HCT116 (cell line): ENCODE results near the gene FAM98A. TPM values are rescaled to one million over a fixed set of nuclear protein-coding genes. Genes with fewer than 3 reads are reported as not detected.

ENCODE experiments used
- ATAC-seq: fragments of 200-7000 bp; cut with Tn5 transposase; 2 replicates; pipeline ENCODE4 v1.9.1; 2020; ENCODE audit warnings: mild to moderate bottlenecking, moderate library complexity
- BruUV-seq: library from RNA; stranded (reverse); fragments of 400-500 nt; replicated peaks from 2 replicates; lab custom pipeline; 2021; lab: Mats Ljungman, UMichigan
- CTCF ChIA-PET: fragments of 300-600 bp; sonication (Branson Sonifier 250); formaldehyde crosslinking; loops from one replicate; lab custom pipeline; 2021; ENCODE audit warnings: antibody characterized with exemption; lab: Charles Lee
- POLR2A ChIA-PET: fragments of 300-600, 350-600 bp; sonication (Branson Sonifier 250); formaldehyde crosslinking; loops from one replicate; lab custom pipeline; 2021; ENCODE audit warnings: antibody characterized with exemption; lab: Charles Lee
- RAD21 ChIA-PET, 2 experiments: fragments of 300-600 bp; sonication (Branson Sonifier 250); formaldehyde crosslinking; loops; one replicate each; lab custom pipeline; 2023; ENCODE audit warnings: low total read pairs in 2 of 2; ENCODE audit not compliant: uncharacterized antibody in 2 of 2, unreplicated experiment in 2 of 2, low non-redundant PET in 1 of 2; lab: Charles Lee
- DNase-seq: peaks from one replicate; pipeline ENCODE4 v3.0.0-alpha.2; 2010; ENCODE audit warnings: low read depth, low spot score
- H2AFZ ChIP-seq: fragments of 200-600 bp; shearing (Covaris generic), sonication (generic); 2 replicates; pipeline ENCODE4 v1.6.1; 2017; ENCODE audit warnings: low read depth, mixed run types, mixed read lengths, antibody characterized with exemption, low read length; ENCODE audit not compliant: poor library complexity, severe bottlenecking
- H3K27ac ChIP-seq: 2 replicates; pipeline ENCODE4 v1.5.1; 2012; ENCODE audit warnings: low read depth, low read length
- H3K27me3 ChIP-seq: fragments of 200-600 bp; sonication (generic); 2 replicates; pipeline ENCODE4 v1.6.1; 2016; ENCODE audit warnings: mixed run types, low read length, mixed read lengths; ENCODE audit not compliant: insufficient read depth
- H3K36me3 ChIP-seq, 2 experiments: fragments of 200-500 bp in 1 of 2; fragments of 200-600 bp in 1 of 2; sonication (Bioruptor generic) in 1 of 2; sonication (generic) in 1 of 2; 2 replicates each; pipeline versions ENCODE4 v1.5.1 to v1.6.1; 2014 to 2016; ENCODE audit warnings: low read length in 2 of 2, inconsistent platforms in 1 of 2, mixed read lengths in 1 of 2, mixed run types in 1 of 2; ENCODE audit not compliant: insufficient read depth in 2 of 2, control insufficient read depth in 1 of 2
- H3K4me1 ChIP-seq, 2 experiments: fragments of 200-600 bp in 1 of 2; sonication (generic) in 1 of 2; 2 replicates each; pipeline versions ENCODE4 v1.5.1 to v1.6.1; 2012 to 2017; ENCODE audit warnings: low read length in 2 of 2, inconsistent platforms in 1 of 2, mild to moderate bottlenecking in 1 of 2, mixed read lengths in 1 of 2, mixed run types in 1 of 2, moderate library complexity in 1 of 2; ENCODE audit not compliant: insufficient read depth in 2 of 2, control insufficient read depth in 1 of 2
- H3K4me2 ChIP-seq: fragments of 200-600 bp; sonication (generic); 2 replicates; pipeline ENCODE4 v1.6.1; 2017; ENCODE audit warnings: mixed run types, low read length, mixed read lengths
- H3K4me3 ChIP-seq, 2 experiments: fragments of 200-600 bp in 1 of 2; sonication (generic) in 1 of 2; replicated peaks in 1 of 2; 2 replicates each; pipeline ENCODE4 v1.5.1; 2011 to 2016; ENCODE audit warnings: low read length in 2 of 2, control low read depth in 1 of 2, low read depth in 1 of 2, mild to moderate bottlenecking in 1 of 2, mixed read lengths in 1 of 2, mixed run types in 1 of 2
- H3K79me2 ChIP-seq: fragments of 200-600 bp; sonication (generic); 2 replicates; pipeline ENCODE4 v1.6.1; 2017; ENCODE audit warnings: mild to moderate bottlenecking, mixed run types, low read length, moderate library complexity, mixed read lengths; ENCODE audit not compliant: insufficient read depth
- H3K9ac ChIP-seq: fragments of 200-600 bp; sonication (generic); 2 replicates; pipeline ENCODE4 v1.6.1; 2016; ENCODE audit warnings: low read length, mixed read lengths
- H3K9me2 ChIP-seq: fragments of 200-600 bp; sonication (generic), shearing (Covaris generic); 2 replicates; pipeline ENCODE4 v1.6.1; 2017; ENCODE audit warnings: mixed run types, mild to moderate bottlenecking, moderate library complexity; ENCODE audit not compliant: insufficient read depth
- H3K9me3 ChIP-seq, 2 experiments: fragments of 200-500 bp in 1 of 2; fragments of 200-600 bp in 1 of 2; sonication (Bioruptor generic) in 1 of 2; sonication (generic) in 1 of 2; 2 replicates each; pipeline ENCODE4 v1.6.1; 2014 to 2017; ENCODE audit warnings: low read length in 2 of 2, mixed read lengths in 2 of 2, inconsistent platforms in 1 of 2, low read depth in 1 of 2, mild to moderate bottlenecking in 1 of 2, mixed run types in 1 of 2, moderate library complexity in 1 of 2; ENCODE audit not compliant: control insufficient read depth in 1 of 2, insufficient read depth in 1 of 2
- H4K20me1 ChIP-seq: fragments of 200-600 bp; sonication (generic), shearing (Covaris generic); 2 replicates; pipeline ENCODE4 v1.6.1; 2017; ENCODE audit warnings: mixed run types, mild to moderate bottlenecking, moderate library complexity; ENCODE audit not compliant: insufficient read depth
- CBX3 ChIP-seq: IDR thresholded peaks from 2 replicates; pipeline ENCODE4 v1.6.1; 2012; ENCODE audit warnings: low read depth
- POLR2A ChIP-seq: IDR thresholded peaks from 2 replicates; pipeline ENCODE4 v1.7.0; 2011; ENCODE audit warnings: borderline replicate concordance; ENCODE audit not compliant: insufficient read depth, insufficient read length; ENCODE audit errors: extremely low read depth
- RAD21 ChIP-seq: IDR thresholded peaks from 2 replicates; pipeline ENCODE4 v1.6.1; 2012; ENCODE audit warnings: low read depth, mild to moderate bottlenecking
- SIN3A ChIP-seq: IDR thresholded peaks from 2 replicates; pipeline ENCODE4 v1.6.1; 2012; ENCODE audit warnings: low read depth
- SP1 ChIP-seq: IDR thresholded peaks from 2 replicates; pipeline ENCODE4 v1.6.1; 2012; ENCODE audit warnings: low read depth
- TCF7L2 ChIP-seq: IDR thresholded peaks from 2 replicates; pipeline ENCODE4 v1.7.0; 2011; ENCODE audit warnings: borderline replicate concordance, inconsistent platforms; ENCODE audit not compliant: insufficient read depth, insufficient read length; ENCODE audit errors: extremely low read depth
- ZBTB33 ChIP-seq: IDR thresholded peaks from 2 replicates; pipeline ENCODE4 v1.6.1; 2011; ENCODE audit warnings: mild to moderate bottlenecking, low read length, moderate library complexity; ENCODE audit not compliant: insufficient replicate concordance; ENCODE audit errors: extremely low read depth
- ZNF274 ChIP-seq: fragments of 200-500 bp; sonication (Bioruptor generic); IDR thresholded peaks from 2 replicates; pipeline ENCODE4 v1.6.1; 2014; ENCODE audit warnings: mild to moderate bottlenecking, low read depth, low read length, inconsistent platforms
- intact Hi-C: fragments of 100-400 bp; cut with micrococcal nuclease; formaldehyde crosslinking; loops from 2 replicates; pipeline ENCODE4 v1.10.0; 2022
- total RNA-seq: library from RNA; stranded (reverse); gene quantifications from one replicate; pipeline ENCODE4 v1.2.1, GENCODE V29; 2021; ENCODE audit not compliant: unreplicated experiment
- TF ChIP-seq, protein P1 (sequence below): IDR thresholded peaks from 2 replicates; pipeline ENCODE4 v1.6.1; 2012; ENCODE audit warnings: low read depth

The FAM98A gene
- total RNA-seq, 1 experiment from 2014 or later, result 42.9 TPM

GRCh38 chr2:33589444-33589843, 9.7 kb downstream of the FAM98A start:
- peaks cover 19% of the 10 kb centered on the region for H3K79me2 ChIP-seq
- peaks cover 33 to 35% of the 10 kb centered on the region in 2 experiments for H3K36me3 ChIP-seq
- intact Hi-C loops, result loop anchor here (10.0 kb wide), 3 partner anchors 115 to 645 kb away; partner anchors contain the start of genes LTBP1 and RASGRP3

More at GRCh38 chr2:33589444-33589843, 9.7 kb downstream of the FAM98A start:
- CTCF ChIA-PET, result no interaction called here
- H3K9me3 ChIP-seq, result no peaks in the 10 kb centered on the region
- RAD21 ChIA-PET, result no interaction called here
- BruUV-seq, result no TSS peak
- POLR2A ChIA-PET, result no interaction called here
- no peak overlapping the region for H3K9ac ChIP-seq
- no peaks in the 10 kb centered on the region for H4K20me1 ChIP-seq
- no peak overlapping the region for H3K4me3 ChIP-seq
- DNase-seq (no peak), ATAC-seq (no peak)
- no peak overlapping the region for H3K27ac ChIP-seq
- no peak overlapping the region for H2AFZ ChIP-seq
- H3K4me2 ChIP-seq, result no peak overlapping the region
- H3K27me3 ChIP-seq, result no peaks in the 10 kb centered on the region
- H3K4me1 ChIP-seq, result no peaks in the 10 kb centered on the region
- H3K9me2 ChIP-seq, result no peaks in the 10 kb centered on the region
- no peak for TF ChIP-seq RAD21
- no peak for TF ChIP-seq SIN3A
- TF ChIP-seq SP1, result no peak
- TF ChIP-seq, protein P1, sequence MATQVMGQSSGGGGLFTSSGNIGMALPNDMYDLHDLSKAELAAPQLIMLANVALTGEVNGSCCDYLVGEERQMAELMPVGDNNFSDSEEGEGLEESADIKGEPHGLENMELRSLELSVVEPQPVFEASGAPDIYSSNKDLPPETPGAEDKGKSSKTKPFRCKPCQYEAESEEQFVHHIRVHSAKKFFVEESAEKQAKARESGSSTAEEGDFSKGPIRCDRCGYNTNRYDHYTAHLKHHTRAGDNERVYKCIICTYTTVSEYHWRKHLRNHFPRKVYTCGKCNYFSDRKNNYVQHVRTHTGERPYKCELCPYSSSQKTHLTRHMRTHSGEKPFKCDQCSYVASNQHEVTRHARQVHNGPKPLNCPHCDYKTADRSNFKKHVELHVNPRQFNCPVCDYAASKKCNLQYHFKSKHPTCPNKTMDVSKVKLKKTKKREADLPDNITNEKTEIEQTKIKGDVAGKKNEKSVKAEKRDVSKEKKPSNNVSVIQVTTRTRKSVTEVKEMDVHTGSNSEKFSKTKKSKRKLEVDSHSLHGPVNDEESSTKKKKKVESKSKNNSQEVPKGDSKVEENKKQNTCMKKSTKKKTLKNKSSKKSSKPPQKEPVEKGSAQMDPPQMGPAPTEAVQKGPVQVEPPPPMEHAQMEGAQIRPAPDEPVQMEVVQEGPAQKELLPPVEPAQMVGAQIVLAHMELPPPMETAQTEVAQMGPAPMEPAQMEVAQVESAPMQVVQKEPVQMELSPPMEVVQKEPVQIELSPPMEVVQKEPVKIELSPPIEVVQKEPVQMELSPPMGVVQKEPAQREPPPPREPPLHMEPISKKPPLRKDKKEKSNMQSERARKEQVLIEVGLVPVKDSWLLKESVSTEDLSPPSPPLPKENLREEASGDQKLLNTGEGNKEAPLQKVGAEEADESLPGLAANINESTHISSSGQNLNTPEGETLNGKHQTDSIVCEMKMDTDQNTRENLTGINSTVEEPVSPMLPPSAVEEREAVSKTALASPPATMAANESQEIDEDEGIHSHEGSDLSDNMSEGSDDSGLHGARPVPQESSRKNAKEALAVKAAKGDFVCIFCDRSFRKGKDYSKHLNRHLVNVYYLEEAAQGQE, result no peak
- no peak for TF ChIP-seq CBX3
- TF ChIP-seq ZBTB33, result no peak
- TF ChIP-seq TCF7L2, result no peak
- TF ChIP-seq ZNF274, result no peak
- TF ChIP-seq POLR2A, result no peak
